Esophagus mucosa (tissue), 1 donor: Measurements from ENCODE around the gene WNT1. TPM values are rescaled to one million over a fixed set of nuclear protein-coding genes. Genes with fewer than 3 reads are reported as not detected.

Source experiments
- ATAC-seq: fragments of 200-7000 bp; cut with Tn5 transposase; one replicate; pipeline ENCODE4 v1.9.1; 2020
- total RNA-seq: library from RNA; stranded (reverse); gene quantifications from one replicate; pipeline ENCODE4 v1.2.4, GENCODE V29; 2023
- donor health status: DM: yes; HTN: yes; CAD: no.

WNT1 gene
- total RNA-seq, 1 donor from 2014 or later = not detected

DNA sequence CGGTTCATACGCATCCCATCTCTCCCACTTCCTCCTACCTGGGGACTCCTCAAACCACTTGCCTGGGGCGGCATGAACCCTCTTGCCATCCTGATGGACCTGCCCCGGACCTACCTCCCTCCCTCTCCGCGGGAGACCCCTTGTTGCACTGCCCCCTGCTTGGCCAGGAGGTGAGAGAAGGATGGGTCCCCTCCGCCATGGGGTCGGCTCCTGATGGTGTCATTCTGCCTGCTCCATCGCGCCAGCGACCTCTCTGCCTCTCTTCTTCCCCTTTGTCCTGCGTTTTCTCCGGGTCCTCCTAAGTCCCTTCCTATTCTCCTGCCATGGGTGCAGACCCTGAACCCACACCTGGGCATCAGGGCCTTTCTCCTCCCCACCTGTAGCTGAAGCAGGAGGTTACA is 3.6 kb downstream of the WNT1 start:
- no peak for ATAC-seq

DNA sequence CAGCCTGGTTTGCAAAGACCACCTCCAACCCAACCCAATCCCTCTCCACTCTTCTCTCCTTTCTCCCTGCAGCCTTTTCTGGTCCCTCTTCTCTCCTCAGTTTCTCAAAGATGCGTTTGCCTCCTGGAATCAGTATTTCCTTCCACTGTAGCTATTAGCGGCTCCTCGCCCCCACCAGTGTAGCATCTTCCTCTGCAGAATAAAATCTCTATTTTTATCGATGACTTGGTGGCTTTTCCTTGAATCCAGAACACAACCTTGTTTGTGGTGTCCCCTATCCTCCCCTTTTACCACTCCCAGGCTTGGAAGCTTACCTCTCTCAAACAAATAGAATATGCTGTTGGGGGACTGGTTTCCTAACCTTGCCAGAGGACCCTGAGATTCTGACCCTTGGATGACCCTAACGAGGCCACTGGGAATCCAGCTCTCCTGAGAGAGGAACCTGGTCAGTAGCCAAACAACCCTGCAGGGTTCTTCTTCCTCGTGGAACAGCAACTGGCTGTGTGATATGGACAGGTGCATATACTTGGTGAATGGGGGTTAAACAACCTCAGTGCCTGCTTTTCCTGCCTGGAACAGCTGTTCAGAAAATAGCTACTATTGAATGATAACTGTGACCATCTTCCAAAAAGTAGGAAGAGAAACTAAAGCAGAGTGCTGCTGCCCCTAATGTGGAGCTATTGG is 4.4 kb downstream of the WNT1 start:
- ATAC-seq = no peak

DNA sequence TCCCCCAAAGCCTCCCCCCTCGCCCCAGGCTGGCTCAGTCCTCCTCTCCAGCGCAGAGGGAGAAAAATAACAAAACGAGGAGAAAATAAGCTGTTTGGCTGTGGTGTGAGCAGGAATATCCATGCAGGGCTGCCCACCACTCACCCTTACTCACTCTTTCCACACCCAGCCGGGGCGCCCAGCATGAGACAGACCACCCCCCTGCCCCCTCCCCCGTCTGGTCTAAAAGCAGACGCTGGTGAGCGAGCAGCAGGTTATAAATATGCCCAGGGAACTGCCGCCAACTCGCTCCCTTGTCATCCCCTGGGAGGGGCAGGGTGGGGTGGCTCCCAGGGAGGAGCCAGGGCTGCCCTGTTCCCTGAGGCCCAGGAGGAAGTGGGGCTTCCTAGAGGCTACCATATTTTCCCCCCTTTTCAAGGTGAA is 7.4 kb downstream of the WNT1 start:
- ATAC-seq = peak; percentile 22

DNA sequence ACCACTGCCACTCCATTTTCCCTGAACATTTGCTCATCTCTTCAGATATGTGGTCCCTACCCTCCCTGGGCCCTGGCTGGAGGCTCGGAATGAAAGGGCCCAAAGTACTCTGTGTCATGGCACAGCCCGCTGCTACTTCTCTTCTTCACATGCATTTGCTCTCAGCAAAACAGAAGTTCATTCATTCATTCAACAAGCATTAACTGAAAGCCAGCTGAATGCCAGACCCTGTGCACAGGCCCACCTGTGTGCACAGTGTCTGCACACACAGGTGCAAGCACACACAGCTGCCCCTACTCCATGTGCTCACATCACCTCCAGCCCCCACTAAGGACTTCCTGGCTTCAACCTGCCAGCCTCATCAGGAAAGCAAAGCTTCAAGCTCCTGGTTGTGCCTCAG is 7.8 kb downstream of the WNT1 start:
- no peak for ATAC-seq

DNA sequence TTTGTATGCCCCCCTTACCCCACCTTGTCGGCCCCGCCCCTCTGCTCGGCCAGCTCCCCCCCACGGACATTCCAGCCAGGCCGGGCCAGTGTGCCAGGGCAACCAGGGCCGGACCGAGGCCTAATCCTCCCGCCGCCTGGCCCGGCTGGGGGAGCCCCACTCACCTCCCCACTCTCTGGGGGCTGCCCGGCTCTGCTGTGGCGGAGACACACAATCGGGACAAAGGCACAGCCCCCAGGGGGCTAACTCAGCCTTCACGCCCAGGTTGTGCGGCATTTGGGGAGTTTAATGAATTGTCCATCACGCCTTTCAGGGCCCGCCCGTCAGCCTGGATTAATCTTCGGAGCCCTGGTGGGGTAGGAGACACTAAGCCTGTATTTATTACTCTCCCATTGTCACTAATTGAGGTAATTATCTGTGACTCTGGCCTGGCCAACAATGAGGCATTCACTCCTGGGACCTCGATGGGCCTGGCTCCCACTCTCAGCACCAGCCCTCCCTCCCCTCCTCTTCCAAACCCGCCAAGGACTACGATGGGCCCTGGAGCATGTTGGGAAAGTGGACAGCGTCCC is 8.7 kb downstream of the WNT1 start:
- no peak for ATAC-seq

DNA sequence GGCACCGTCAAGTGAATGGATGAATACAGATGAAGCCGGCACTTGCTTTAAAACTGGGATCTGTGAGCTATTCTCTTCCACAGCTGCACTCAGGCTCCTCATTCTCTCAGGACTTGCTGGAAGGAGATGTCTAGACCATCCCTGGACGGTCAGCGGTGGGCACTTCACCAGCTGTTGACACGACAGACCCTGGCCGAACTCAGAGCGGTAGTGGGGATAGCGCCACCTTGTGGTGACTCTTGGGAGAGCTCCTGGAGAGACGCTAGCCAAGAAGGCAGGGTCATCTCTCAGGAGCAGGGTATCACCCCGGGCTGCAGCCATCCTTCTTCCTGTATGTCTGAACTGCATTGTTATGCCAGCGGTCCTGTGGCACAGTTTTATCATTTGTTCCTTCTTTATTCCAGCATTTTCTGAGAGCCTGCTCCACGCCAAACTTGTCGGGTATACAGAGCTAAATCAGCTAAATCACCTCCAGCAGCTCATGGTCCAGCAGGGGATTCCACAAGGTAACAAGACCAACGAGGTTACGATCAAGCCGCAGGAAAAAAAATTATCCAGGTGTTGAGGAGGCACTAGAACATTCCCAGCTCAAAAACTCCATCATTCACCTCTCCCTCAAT is 10.0 kb downstream of the WNT1 start:
- peak; percentile 57 for ATAC-seq

DNA sequence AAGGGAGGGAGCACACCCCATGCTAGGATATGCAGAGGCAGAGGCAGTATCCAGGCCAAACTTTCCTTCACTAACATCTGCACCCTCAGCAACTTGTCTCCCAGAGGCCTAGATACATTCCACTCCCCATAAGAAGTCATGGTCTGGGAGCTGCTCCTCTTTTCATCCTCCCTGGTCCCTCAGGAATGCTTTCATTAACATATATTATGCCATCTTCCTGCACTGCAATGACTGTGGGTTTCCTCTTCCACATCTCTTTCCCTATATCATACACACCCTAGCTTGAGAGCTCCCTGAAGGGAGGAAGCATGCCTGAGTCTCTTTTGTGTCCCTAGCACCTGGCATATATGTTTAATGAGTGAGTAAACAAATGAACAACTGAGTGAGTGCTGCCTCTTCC is 12.4 kb downstream of the WNT1 start:
- ATAC-seq = no peak

DNA sequence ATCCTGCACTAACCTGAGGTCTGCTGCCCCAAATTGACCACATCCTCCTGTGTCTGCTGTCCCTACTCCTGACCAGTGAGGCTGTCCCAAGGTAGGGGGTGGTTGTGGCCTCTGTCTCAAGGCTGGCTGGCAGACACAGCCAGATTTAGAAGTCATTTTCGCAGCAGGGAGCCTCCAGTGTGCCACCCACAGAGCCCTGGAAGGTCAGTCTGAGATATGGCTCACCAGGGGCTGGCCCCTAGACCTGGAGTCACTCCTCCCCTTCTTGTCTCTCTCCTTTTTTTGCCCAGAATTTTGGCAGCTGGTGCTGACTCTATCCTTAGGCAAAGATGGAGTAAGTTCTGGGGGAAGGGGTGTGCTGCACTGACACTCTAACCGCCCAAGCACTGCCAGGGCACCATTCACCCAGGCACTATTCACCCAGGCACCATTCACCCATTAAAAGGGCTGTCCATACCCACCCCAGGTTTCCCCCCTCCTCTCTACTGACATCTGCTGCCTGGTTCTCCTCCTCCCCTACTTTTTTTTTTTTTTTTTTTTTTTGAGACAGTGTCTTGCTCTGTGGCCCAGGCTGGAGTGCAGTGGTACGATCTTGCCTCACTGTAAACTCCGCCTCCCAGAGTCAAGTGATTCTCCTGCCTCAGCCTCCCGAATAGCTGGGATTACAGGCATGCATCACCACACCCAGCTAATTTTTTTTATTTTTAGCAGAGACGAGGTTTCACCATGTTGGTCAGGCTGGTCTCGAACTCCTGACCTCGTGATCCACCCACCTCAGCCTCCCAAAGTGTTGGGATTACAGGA is 13.3 kb downstream of the WNT1 start:
- no peak for ATAC-seq

DNA sequence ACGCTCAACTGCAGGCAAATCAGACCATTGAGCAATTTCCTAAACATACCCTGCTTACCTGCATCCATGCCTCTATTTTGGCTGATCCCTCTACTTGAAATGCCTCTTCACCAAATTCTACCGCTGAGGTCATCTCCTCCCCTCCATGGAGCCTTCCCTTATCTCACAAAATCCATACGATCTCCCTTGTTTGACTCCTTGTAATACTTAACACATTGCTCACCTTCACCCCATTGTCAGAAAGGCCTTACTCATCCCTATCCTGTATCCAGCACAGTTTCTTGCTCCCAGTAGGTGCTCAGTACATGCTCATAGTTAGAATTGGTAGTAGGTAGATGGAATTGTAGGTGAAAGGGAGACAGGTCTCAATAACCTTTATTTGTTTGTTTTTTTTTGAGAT is 15.7 kb downstream of the WNT1 start:
- ATAC-seq = no peak

DNA sequence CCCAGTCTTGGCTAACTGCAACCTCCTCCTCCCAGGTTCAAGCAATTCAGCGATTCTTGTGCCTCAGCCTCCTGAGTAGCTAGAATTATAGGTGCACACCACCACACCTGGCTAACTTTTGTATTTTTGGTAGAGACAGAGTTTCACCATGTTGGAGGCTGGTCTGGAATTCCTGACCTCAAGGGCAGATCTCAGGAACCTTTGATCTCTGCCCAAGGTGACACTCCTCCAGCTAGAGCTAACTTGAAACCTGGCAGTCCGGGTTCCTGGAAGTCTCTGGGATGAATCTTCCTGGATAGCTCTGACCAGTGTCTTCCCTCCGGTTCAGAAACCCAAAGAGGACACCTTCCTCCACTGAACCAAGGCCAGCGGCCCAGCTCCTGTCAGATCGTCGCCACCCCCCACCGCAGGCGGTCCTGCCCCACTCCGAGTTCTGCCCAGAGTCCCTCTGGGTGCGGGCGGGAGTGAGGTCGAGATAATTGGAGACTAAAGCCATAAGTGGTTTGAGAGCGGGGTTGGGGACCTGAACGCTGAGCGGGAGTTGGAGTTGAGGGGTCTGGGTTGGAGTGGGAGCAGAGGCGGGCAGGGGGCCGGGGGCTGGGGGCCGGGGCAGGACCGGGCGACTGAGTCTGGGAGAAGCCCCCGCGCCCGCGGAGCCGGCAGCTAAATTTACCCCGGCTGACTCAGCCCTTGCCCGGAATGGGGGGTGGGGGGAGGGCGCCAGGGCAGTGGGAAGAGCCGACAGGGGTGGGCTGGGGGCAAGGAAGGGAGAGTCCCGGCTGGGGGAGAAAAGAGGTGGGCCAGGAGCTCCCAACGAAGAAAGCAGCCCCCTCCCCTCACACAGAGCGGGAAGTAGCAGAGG is 16.3 kb downstream of the WNT1 start:
- no peak for ATAC-seq

DNA sequence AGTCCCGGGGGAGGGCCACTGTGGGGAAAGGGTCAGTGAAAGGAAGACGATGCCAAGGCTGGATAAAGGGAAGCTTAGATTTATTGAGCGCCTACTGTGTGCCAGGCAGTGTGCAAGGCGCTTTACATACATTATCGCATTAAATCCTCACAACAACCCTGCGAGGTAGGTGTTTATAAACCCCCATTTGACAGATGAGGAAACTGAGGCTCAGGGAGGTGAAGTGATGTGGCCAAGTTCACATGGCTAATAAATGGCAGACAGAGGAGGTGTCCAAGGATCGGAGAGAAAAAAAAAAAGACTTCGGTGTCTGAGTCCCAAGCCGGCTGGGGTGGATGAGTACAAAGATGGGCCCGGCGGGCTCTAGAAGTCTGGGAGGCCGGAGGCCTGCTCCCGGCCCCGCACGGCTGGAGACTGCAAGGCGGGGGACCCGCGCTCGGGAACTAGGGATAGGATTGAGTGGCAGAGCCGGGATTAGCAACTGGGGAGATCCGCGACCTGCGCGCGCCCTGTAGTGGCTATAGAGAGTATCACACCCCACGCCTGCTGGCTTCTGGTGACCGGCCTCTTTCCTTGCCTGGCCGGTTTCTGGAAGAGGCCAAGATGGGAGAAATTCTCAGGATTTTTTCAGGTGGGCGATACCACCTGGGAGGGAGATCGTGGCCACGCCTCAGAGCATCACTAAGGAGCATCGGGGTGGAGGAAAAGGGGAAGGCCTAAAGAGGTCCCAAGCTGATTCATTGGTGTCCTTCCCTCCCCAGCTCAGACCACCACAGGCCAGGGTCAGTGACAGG is 17.2 kb downstream of the WNT1 start:
- peak; percentile 73 for ATAC-seq

DNA sequence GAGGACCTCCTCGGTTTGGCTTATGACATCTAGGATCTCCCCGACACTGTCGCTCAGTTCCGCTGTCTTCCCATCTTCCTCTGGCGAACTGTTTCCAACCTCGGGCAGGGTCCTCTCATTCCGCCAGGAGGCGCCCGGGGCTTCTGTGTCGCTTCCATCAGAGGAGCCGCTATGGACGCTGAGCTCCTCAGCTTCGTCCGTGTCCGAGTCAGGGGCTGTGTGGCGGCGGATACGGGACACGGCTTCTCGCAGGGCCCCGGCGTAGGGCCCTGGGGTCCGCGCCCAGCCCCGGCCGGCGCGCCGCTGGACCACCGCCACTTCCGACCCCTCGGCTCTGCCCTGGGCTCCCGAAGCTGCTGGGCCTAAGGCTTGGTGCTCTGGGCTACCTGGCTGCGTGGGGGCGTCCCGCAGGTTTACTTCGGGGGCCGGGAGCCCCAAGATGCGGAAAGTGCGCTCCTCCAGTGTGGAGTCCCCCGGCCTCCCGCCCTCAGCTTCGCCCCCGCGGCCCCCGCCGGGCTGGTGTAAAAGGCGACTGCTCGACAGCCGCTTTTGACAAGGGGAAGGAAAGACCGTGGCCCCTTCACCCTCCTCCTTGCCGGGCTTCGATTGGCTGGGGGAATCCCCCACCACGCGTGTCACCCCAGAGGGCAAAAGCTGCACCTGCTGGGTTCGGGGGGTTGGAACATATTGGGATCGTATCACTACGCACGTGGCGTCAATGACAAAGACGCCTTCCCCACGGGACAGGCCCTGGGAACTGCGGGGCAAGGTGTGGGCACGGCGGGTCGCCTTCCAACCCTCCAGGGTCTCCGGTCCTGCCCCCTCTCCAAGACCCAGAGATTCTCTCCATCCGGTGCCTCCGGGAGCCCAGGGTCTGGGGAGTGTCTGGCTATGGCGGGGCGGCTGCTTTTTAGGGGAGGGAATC is 18.9 kb downstream of the WNT1 start:
- peak; percentile 27 for ATAC-seq

DNA sequence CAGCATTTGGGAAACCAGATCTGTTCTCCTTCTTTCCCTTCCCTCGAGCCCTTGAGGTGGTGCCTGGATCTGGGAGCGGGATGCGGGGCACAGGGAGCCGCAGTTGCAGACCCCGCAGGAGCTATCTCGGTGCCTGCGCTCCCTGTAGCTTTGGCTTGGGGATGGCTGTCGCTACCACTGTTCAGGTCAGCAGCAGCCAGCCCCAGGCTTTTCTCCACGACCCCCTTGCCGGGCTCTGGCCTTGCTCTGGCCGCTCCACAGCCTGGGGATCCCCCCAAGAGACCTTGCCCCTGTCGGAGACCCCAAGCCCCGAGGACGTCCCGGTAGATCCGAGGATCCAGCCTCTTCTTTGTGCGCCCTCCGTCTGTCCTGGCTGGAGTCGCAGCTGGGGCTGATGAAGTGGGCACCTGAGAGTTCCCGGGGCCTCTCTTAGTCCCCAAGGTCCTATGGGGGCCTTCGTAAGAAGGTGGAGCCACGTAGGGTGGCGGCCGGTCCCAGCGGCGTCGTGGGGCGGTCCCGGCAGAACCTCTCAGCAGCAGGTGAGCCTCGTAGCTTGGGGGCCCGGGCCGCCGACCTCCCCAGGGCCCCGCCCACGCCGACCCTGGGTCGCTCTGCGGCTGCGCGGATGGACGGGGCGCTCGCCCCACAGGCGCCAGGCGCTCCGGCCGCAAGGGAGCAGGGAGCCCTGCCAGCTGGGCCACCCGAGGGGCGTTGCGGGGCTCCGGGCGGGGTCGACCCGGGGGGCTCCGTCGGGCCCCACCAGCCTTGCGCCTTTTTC is 19.8 kb downstream of the WNT1 start:
- no peak for ATAC-seq

DNA sequence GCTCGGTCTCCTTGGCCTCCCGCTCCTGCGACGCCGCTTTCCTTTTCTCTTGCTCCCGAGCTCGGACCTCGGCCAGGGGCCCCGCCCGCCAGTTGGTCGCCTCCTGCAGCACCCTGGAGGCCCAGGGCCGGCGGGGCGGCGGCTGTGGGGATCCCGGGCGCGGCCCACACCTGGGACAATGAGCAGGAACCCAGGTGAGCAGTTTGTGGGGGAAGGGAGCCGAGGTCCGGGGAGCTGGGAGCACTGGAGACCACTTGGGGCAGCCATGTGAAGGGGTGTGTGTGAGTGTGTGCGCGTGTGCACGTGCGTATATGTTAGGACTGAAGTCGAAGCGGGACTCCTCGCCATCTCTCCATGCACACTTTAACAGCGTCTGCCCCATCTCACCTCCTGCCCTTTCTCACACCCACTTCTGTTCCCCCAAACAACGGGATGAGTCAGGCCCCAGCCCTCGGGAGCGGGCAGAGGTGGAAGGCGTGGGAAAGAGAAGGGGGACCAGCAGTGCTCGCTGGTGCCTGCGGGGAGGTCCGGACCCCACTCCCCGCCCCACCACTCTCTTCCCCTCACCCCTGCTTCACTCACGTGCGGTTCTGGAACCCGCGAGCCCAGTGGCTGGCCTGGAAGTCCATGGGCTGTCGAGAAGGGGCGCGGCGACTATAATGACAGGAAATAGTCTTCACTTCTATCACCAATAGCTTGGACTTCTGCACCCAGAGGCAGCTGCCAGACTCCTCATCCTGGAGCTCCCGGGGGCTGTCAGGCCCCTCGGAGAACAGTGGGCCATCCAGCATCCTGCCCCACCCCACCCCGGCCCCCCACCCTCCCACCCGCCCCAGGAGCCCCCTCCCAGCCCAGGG is 20.6 kb downstream of the WNT1 start:
- ATAC-seq = peak; percentile 11

DNA sequence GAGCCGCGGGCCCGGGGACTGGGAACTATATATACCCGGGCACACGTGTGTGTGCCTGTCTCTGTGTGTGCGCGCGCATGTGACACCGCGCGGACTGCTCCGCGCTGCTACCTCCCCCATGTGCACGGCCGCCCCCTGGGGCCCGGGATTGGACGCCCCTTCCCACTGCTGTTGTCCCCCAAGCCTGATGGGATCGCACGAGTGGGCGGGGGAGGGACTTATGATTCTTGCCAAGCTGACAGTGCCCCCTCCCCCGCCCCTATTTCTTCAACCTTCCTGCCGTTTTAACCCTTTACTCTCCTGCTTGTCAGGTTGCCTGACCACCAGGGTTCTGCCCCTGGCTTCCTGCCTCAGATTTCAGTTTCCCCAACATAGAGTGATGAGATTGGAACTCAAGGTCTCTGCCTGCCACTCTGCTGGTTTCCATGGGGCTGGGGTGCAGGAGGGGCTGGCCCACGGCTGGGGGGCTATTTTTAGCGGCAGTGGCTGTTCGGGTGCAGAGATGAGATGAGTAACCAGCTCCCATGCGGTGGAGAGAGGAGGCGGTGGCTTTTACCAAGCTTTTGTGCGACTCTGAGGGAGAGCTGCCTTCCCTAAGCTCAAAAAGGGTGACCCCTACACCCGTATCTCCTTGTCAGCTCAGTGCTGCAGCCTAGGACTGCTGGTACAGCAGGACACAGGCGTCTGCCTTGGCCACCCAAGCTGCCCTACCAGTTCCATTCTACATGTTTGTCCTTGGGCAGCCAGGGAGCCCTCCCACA is 21.4 kb downstream of the WNT1 start, which contains the start of gene DDN:
TSS of gene DDN (minus strand) at position 5 of the 761 bp plus-strand sequence. CDS start 88 bp downstream, outside the sequence.
- peak; percentile 57 for ATAC-seq

DNA sequence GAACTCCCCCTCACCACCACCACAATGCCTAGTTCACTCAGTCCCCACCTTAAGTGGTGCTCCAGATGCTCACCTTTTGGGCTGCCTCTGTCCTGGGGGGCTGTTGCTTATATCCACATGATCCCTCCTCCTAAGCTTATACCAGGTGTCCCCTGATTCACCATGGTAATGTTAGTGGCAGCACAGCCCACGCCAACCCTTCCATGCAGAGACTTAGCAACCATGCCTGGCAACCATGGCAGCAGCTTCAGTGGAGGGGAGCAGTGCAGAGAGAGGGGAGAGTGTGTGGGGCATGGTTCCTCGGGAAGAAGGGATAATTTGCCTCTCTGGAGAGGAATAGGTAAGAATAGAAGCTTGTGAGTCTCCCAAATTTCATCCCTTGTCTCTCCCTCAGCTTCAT is 22.2 kb downstream of the WNT1 start:
- no peak for ATAC-seq

DNA sequence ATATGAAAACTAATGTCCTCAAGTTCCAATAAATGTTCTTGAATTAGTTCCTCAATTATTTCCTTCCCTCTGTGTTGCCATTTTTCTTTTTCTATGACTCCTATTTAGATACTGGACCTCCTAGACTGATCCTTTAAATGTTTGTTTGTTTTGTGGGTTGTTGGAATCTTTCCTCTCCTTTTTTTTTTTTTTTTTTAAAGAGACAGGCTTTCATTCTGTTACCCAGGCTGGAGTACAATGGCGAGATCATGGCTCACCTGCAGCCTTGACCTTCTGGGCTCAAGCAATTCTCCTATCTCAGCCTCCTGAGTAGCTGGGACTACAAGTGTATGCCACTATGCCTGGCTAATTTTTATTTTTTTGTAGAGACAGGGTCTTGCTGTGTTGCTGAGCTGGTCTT is 30.8 kb downstream of the WNT1 start:
- no peak for ATAC-seq
